HepG2 (cell line): Measurements from ENCODE around the gene PAFAH1B2. TPM values are rescaled to one million over a fixed set of nuclear protein-coding genes. Genes with fewer than 3 reads are reported as not detected.

ENCODE experiments used
- ADNP ChIP-seq: sonication (generic); formaldehyde crosslinking; IDR thresholded peaks from 2 replicates; pipeline ENCODE4 v1.4.0; 2020; ENCODE audit warnings: missing genetic modification reagents
- ARID3A ChIP-seq: IDR thresholded peaks from 2 replicates; pipeline ENCODE4 v1.6.1; 2012; ENCODE audit warnings: low read depth, low read length, improper control_type of control experiment
- CCDC6 ChIP-seq: sonication (generic); formaldehyde crosslinking; IDR thresholded peaks from 2 replicates; pipeline ENCODE4 v1.8.1; 2022; ENCODE audit warnings: mild to moderate bottlenecking, missing genetic modification reagents, moderate library complexity
- CHD2 ChIP-seq: IDR thresholded peaks from 2 replicates; pipeline ENCODE4 v1.6.1; 2011; ENCODE audit warnings: low read depth, low read length, improper control_type of control experiment
- CREM ChIP-seq, 2 experiments: sonication (generic) in 1 of 2; formaldehyde crosslinking in 1 of 2; IDR thresholded peaks; 2 replicates each; pipeline versions ENCODE4 v1.4.0 to v1.6.1; 2016 to 2020; ENCODE audit warnings: antibody characterized with exemption in 1 of 2, mild to moderate bottlenecking in 1 of 2, missing genetic modification reagents in 1 of 2
- ELF3 ChIP-seq: IDR thresholded peaks from 2 replicates; pipeline ENCODE4 v1.6.1; 2016; ENCODE audit warnings: missing genetic modification reagents, missing compliant biosample characterization
- KDM6A ChIP-seq: IDR thresholded peaks from 2 replicates; pipeline ENCODE4 v1.6.1; 2016; ENCODE audit warnings: low read depth
- KLF9 ChIP-seq: IDR thresholded peaks from 2 replicates; pipeline ENCODE4 v1.6.1; 2016; ENCODE audit warnings: low read depth
- NCOA5 ChIP-seq: sonication (generic); formaldehyde crosslinking; IDR thresholded peaks from 2 replicates; pipeline ENCODE4 v1.4.0; 2020; ENCODE audit warnings: missing genetic modification reagents
- PAX8 ChIP-seq: sonication (generic); formaldehyde crosslinking; IDR thresholded peaks from 2 replicates; pipeline ENCODE4 v1.8.0; 2022; ENCODE audit warnings: mild to moderate bottlenecking, missing genetic modification reagents, borderline replicate concordance
- PLRG1 ChIP-seq: fragments of 450-650 bp; conservative IDR thresholded peaks from 2 replicates; pipeline ENCODE4 v1.6.1; 2016
- TBL1XR1 ChIP-seq: fragments of 150-350 bp; IDR thresholded peaks from 2 replicates; pipeline ENCODE4 v1.6.1; 2014; ENCODE audit warnings: borderline replicate concordance, low read length; ENCODE audit not compliant: partially characterized antibody
- TOPORS ChIP-seq: sonication (generic); formaldehyde crosslinking; IDR thresholded peaks from 2 replicates; pipeline ENCODE4 v1.8.0; 2023; ENCODE audit warnings: mild to moderate bottlenecking, missing genetic modification reagents
- ZBTB14 ChIP-seq: sonication (generic); formaldehyde crosslinking; IDR thresholded peaks from 2 replicates; pipeline ENCODE4 v1.4.0; 2020; ENCODE audit warnings: missing genetic modification reagents
- ZFP41 ChIP-seq: sonication (generic); formaldehyde crosslinking; IDR thresholded peaks from 2 replicates; pipeline ENCODE4 v1.4.0; 2020; ENCODE audit warnings: mild to moderate bottlenecking, missing genetic modification reagents, borderline replicate concordance
- ZNF496 ChIP-seq: sonication (generic); formaldehyde crosslinking; IDR thresholded peaks from 2 replicates; pipeline ENCODE4 v1.8.1; 2023; ENCODE audit warnings: mild to moderate bottlenecking, moderate library complexity, missing genetic modification reagents; ENCODE audit not compliant: insufficient replicate concordance
- ZNF678 ChIP-seq: sonication (generic); formaldehyde crosslinking; IDR thresholded peaks from 2 replicates; pipeline ENCODE4 v1.4.0; 2020; ENCODE audit warnings: mild to moderate bottlenecking, missing genetic modification reagents
- ZNF83 ChIP-seq: sonication (generic); formaldehyde crosslinking; IDR thresholded peaks from 2 replicates; pipeline ENCODE4 v1.4.0; 2020; ENCODE audit warnings: missing genetic modification reagents, mild to moderate bottlenecking, borderline replicate concordance
- polyA plus RNA-seq, 8 experiments: library from polyadenylated mRNA; depleted of rRNA in 3 of 8; stranded (reverse) in 7 of 8; unstranded in 1 of 8; fragments of >200 nt; fragmentation: Illumina TruSeq in 4 of 8; extraction: Trizol in 4 of 8; gene quantifications; 2 replicates each; pipeline versions ENCODE4 v1.2.1 to v1.2.3, GENCODE V29; 2011 to 2016; ENCODE audit warnings: low read depth in 4 of 8, missing spikeins in 1 of 8, mixed read lengths in 1 of 8; ENCODE audit not compliant: insufficient read depth in 1 of 8
- total RNA-seq, 5 experiments: library from RNA; depleted of rRNA; stranded (reverse); fragments of >200 nt; fragmentation: Illumina TruSeq; extraction: Trizol; gene quantifications; 2 replicates each; pipeline ENCODE4 v1.2.3, GENCODE V29; 2016; ENCODE audit warnings: low read depth in 1 of 5
- TF ChIP-seq, protein P1 (sequence below): sonication (generic); formaldehyde crosslinking; IDR thresholded peaks from 2 replicates; pipeline ENCODE4 v1.4.0; 2020; ENCODE audit warnings: mild to moderate bottlenecking, missing genetic modification reagents
- TF ChIP-seq, protein P2 (sequence below): sonication (generic); formaldehyde crosslinking; IDR thresholded peaks from 2 replicates; pipeline ENCODE4 v1.4.0; 2020; ENCODE audit warnings: missing genetic modification reagents
- TF ChIP-seq, protein P3 (sequence below): sonication (generic); formaldehyde crosslinking; IDR thresholded peaks from 2 replicates; pipeline ENCODE4 v1.4.0; 2020; ENCODE audit warnings: missing genetic modification reagents, borderline replicate concordance

PAFAH1B2 gene
- total and polyA plus RNA-seq, 2 of the 13 experiments (the other 11 are each of a cell fraction or from before 2014, with no cell fraction given), result 28.8 to 104 TPM

DNA sequence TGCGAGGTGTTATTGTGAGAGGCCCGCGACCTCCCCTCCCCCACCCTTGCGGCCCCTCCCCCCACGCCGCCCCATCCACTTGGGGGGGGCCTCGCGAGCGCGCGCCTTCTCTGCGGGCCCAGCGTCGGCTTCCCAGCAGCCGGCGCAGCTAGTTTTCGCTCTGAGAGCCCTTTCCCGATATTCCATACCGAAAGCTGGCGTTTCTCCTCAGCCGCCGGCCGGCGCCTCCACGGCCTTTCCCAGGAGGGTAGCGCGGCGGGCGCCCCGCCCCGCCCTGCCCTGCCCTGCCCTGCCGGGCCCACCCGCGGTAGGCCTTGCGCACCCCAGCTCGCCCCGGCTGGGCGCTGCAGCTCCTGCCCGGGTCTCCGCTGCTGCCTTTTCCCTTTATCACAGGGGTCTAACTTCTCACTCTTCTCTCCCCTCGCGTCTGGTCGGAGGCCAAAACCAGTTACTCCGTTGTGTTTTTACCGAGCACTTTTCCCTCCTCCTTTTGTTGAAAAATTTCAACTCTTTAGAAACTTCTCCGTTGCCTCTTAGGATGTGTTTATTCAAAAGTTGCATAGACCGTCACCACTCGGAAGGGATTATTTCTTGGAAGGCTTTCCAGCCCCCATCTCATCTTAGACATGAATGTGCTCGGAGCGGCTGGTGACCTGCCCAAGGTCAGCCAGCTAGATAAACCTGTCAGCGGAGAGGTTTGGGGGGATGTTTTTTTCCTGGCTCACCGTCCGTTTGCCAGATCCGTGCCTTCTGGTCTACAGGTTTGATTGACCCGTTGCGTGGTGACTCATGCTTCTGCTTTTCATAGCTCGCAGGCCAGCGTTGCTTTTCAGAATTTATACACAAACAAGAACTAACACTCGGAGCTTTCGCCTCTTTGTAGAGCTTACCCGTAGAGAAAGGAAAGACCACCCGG is 648 bp downstream of the PAFAH1B2 start (continued):
- TF ChIP-seq ZBTB14 (CRISPR knock-in tag) (peak; percentile 67), CREM (IDR thresholded peaks at IDR 0.05) (no peak), CREM (CRISPR knock-in tag; IDR thresholded peaks at IDR 0.05) (no peak), NCOA5 (CRISPR knock-in tag) (no peak), TBL1XR1 (no peak), PLRG1 (no peak), CHD2 (peak; percentile 54; the same call in 1 of the 2 replicates), CCDC6 (CRISPR knock-in tag) (no peak), ZNF678 (no peak), ZFP41 (CRISPR knock-in tag) (no peak), ZNF496 (CRISPR knock-in tag) (no peak), KLF9 (CRISPR knock-in tag) (no peak), ADNP (CRISPR knock-in tag) (no peak), KDM6A (no peak), ZNF83 (CRISPR knock-in tag) (no peak), ELF3 (CRISPR knock-in tag) (no peak; the same call in 1 of the 2 replicates), TOPORS (no peak), PAX8 (CRISPR knock-in tag) (no peak), ARID3A (0 out of 2 replicates have a peak, but pooled peaks have one; percentile 32)
- TF ChIP-seq, protein P1, sequence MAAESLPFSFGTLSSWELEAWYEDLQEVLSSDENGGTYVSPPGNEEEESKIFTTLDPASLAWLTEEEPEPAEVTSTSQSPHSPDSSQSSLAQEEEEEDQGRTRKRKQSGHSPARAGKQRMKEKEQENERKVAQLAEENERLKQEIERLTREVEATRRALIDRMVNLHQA (CRISPR knock-in tag), result no peak
- TF ChIP-seq, protein P2, sequence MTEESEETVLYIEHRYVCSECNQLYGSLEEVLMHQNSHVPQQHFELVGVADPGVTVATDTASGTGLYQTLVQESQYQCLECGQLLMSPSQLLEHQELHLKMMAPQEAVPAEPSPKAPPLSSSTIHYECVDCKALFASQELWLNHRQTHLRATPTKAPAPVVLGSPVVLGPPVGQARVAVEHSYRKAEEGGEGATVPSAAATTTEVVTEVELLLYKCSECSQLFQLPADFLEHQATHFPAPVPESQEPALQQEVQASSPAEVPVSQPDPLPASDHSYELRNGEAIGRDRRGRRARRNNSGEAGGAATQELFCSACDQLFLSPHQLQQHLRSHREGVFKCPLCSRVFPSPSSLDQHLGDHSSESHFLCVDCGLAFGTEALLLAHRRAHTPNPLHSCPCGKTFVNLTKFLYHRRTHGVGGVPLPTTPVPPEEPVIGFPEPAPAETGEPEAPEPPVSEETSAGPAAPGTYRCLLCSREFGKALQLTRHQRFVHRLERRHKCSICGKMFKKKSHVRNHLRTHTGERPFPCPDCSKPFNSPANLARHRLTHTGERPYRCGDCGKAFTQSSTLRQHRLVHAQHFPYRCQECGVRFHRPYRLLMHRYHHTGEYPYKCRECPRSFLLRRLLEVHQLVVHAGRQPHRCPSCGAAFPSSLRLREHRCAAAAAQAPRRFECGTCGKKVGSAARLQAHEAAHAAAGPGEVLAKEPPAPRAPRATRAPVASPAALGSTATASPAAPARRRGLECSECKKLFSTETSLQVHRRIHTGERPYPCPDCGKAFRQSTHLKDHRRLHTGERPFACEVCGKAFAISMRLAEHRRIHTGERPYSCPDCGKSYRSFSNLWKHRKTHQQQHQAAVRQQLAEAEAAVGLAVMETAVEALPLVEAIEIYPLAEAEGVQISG (CRISPR knock-in tag), result no peak
- TF ChIP-seq, protein P3, sequence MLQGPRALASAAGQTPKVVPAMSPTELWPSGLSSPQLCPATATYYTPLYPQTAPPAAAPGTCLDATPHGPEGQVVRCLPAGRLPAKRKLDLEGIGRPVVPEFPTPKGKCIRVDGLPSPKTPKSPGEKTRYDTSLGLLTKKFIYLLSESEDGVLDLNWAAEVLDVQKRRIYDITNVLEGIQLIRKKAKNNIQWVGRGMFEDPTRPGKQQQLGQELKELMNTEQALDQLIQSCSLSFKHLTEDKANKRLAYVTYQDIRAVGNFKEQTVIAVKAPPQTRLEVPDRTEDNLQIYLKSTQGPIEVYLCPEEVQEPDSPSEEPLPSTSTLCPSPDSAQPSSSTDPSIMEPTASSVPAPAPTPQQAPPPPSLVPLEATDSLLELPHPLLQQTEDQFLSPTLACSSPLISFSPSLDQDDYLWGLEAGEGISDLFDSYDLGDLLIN (CRISPR knock-in tag), result 0 out of 2 replicates have a peak, but pooled peaks have one; percentile 45
